DND-41 (cell line): ENCODE measurements around the gene SNX13.

Experiments used
- ATAC-seq: fragments of 200-7000 bp; cut with Tn5 transposase; 3 replicates; pipeline ENCODE4 v1.9.1; 2021; ENCODE audit warnings: low read depth; ENCODE audit not compliant: insufficient read depth
- DNase-seq: peaks from one replicate; pipeline ENCODE4 v3.0.0-alpha.2; 2020
- H2AFZ ChIP-seq: 2 replicates; pipeline ENCODE4 v1.6.0; 2012; ENCODE audit warnings: low read depth, low read length
- H3K27ac ChIP-seq: 2 replicates; pipeline ENCODE4 v1.5.1; 2012; ENCODE audit warnings: low read length, inconsistent platforms
- H3K27me3 ChIP-seq: fragments of 200-600 bp; sonication (generic); 2 replicates; pipeline ENCODE4 v1.6.0; 2012; ENCODE audit warnings: low read length, mild to moderate bottlenecking, inconsistent platforms; ENCODE audit not compliant: insufficient read depth, poor library complexity
- H3K36me3 ChIP-seq: 2 replicates; pipeline ENCODE4 v1.5.1; 2012; ENCODE audit warnings: low read length, inconsistent platforms; ENCODE audit not compliant: insufficient read depth
- H3K4me1 ChIP-seq: 2 replicates; pipeline ENCODE4 v1.5.1; 2012; ENCODE audit warnings: mild to moderate bottlenecking, low read length; ENCODE audit not compliant: insufficient read depth
- H3K4me2 ChIP-seq: 2 replicates; pipeline ENCODE4 v1.6.0; 2012; ENCODE audit warnings: mild to moderate bottlenecking, moderate library complexity, low read length, inconsistent platforms; ENCODE audit not compliant: insufficient read depth
- H3K4me3 ChIP-seq, 2 experiments: fragments of 200-600 bp in 1 of 2; shearing (Covaris generic) in 1 of 2; 2 replicates each; pipeline ENCODE4 v1.5.1; 2012 to 2016; ENCODE audit warnings: inconsistent platforms in 2 of 2, low read length in 2 of 2, mild to moderate bottlenecking in 2 of 2, low read depth in 1 of 2, moderate library complexity in 1 of 2
- H3K79me2 ChIP-seq: 2 replicates; pipeline ENCODE4 v1.6.0; 2012; ENCODE audit warnings: low read length, inconsistent platforms; ENCODE audit not compliant: insufficient read depth
- H3K9ac ChIP-seq: 2 replicates; pipeline ENCODE4 v1.6.0; 2012; ENCODE audit warnings: low read depth, mild to moderate bottlenecking, inconsistent platforms, low read length, moderate library complexity
- H3K9me3 ChIP-seq: 2 replicates; pipeline ENCODE4 v1.5.1; 2012; ENCODE audit warnings: low read length, moderate library complexity, mild to moderate bottlenecking, inconsistent platforms; ENCODE audit not compliant: insufficient read depth, severe bottlenecking
- H4K20me1 ChIP-seq: 2 replicates; pipeline ENCODE4 v1.6.0; 2012; ENCODE audit warnings: low read length; ENCODE audit not compliant: insufficient read depth
- EZH2 ChIP-seq: IDR thresholded peaks from 3 replicates; pipeline ENCODE4 v1.6.1; 2012; ENCODE audit warnings: borderline replicate concordance, low read depth, mild to moderate bottlenecking, moderate library complexity, low read length, inconsistent platforms; ENCODE audit not compliant: severe bottlenecking
- TF ChIP-seq, protein P1 (sequence below): IDR thresholded peaks from 2 replicates; pipeline ENCODE4 v1.5.1; 2012; ENCODE audit warnings: borderline replicate concordance, low read length, moderate library complexity, mild to moderate bottlenecking; ENCODE audit not compliant: poor library complexity, severe bottlenecking; ENCODE audit errors: extremely low read depth

SNX13 gene

DNA sequence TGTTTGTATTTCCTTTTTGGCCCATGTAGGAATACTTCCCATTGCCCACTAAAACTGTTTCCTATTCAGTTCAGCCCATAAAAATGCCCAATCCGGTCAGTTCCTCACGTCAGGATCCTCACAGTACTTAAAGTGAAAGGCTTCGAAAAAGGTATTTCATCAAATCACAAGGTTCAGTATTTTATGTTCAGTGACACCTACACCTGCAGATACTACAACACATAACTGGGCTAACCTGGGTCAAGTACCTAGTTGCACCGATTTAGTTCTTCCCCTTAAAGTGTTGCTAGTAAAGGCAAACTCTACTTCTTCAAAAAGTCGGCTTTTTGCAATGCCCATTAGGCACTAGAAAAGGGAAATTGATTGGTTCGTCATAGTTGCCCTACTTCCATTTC is 1.1 kb downstream of the SNX13 start:
- Histone ChIP-seq H3K4me1 (peaks cover 49% of the 10 kb centered on the region), H3K27me3 (no peaks in the 10 kb centered on the region), H3K9ac (peak overlapping the region; percentile 80), H3K4me3 (peak overlapping the region; percentile 58 to 89), H3K4me2 (peak overlapping the region; percentile 77), H2AFZ (peak overlapping the region; percentile 91), H4K20me1 (peaks cover 9% of the 10 kb centered on the region; the same call in 1 of the 2 replicates), H3K9me3 (no peaks in the 10 kb centered on the region), H3K36me3 (no peaks in the 10 kb centered on the region; the same call in 1 of the 2 replicates), H3K79me2 (peaks cover 62% of the 10 kb centered on the region), H3K27ac (peak overlapping the region; percentile 84)
- no peak for ATAC-seq
- TF ChIP-seq EZH2 = no peak
- TF ChIP-seq, protein P1, sequence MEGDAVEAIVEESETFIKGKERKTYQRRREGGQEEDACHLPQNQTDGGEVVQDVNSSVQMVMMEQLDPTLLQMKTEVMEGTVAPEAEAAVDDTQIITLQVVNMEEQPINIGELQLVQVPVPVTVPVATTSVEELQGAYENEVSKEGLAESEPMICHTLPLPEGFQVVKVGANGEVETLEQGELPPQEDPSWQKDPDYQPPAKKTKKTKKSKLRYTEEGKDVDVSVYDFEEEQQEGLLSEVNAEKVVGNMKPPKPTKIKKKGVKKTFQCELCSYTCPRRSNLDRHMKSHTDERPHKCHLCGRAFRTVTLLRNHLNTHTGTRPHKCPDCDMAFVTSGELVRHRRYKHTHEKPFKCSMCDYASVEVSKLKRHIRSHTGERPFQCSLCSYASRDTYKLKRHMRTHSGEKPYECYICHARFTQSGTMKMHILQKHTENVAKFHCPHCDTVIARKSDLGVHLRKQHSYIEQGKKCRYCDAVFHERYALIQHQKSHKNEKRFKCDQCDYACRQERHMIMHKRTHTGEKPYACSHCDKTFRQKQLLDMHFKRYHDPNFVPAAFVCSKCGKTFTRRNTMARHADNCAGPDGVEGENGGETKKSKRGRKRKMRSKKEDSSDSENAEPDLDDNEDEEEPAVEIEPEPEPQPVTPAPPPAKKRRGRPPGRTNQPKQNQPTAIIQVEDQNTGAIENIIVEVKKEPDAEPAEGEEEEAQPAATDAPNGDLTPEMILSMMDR = no peak
- no peak for DNase-seq

GRCh38 chr7:17937506-17938120 is 2.7 kb downstream of the SNX13 start:
- no peak overlapping the region for H3K27ac ChIP-seq
- no peak for DNase-seq
- H3K4me3 ChIP-seq = peak overlapping the region in 1 of 2 experiments; percentile 35; a peak in 1 of 4 replicates

DNA sequence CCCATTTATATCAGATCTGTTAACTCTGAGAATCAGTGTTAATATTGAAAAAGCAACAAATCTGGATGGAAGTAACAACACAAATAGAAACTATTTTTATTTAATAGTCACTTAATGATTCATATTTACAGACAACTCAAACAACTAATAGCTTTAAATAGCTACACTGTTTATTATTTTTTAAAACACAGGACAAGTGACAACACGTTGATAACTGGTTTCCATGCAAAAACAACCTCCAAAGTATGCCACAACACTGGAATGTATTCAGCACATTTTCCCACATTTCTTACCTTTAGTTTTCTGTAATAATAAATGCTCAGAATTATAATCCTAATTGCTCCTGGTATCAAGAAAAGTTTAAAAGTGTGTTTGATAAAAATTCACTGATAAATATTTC is 4.0 kb downstream of the SNX13 start:
- Histone ChIP-seq H3K9ac (no peak overlapping the region), H3K4me2 (no peak overlapping the region; the same call in 1 of the 2 replicates), H3K9me3 (no peaks in the 10 kb centered on the region), H3K4me1 (peaks cover 48% of the 10 kb centered on the region), H4K20me1 (peaks cover 28% of the 10 kb centered on the region; the same call in 1 of the 2 replicates), H3K27me3 (no peaks in the 10 kb centered on the region), H3K36me3 (no peaks in the 10 kb centered on the region; the same call in 1 of the 2 replicates), H2AFZ (no peak overlapping the region), H3K4me3 (no peak overlapping the region), H3K79me2 (peaks cover 89% of the 10 kb centered on the region), H3K27ac (no peak overlapping the region)
- no peak for DNase-seq
- TF ChIP-seq EZH2 = no peak
- TF ChIP-seq, protein P1 = no peak
- ATAC-seq = no peak

More at GRCh38 chr7:17937506-17938120, 2.7 kb downstream of the SNX13 start:
- Histone ChIP-seq H2AFZ (no peak overlapping the region), H3K4me1 (peaks cover 55% of the 10 kb centered on the region), H3K9me3 (no peaks in the 10 kb centered on the region), H4K20me1 (peaks cover 23% of the 10 kb centered on the region; the same call in 1 of the 2 replicates), H3K79me2 (peaks cover 76% of the 10 kb centered on the region), H3K4me2 (peak overlapping the region; percentile 77; the same call in 1 of the 2 replicates), H3K36me3 (no peaks in the 10 kb centered on the region; the same call in 1 of the 2 replicates), H3K9ac (peak overlapping the region; percentile 80; the same call in 1 of the 2 replicates), H3K27me3 (no peaks in the 10 kb centered on the region)
- no peak for TF ChIP-seq EZH2
- TF ChIP-seq, protein P1 = no peak
- no peak for ATAC-seq
